OCI-LY1 (cell line): ENCODE results near the gene CITED2.

Experiments
- CTCF ChIP-seq: fragments of 200-600 bp; sonication (generic), shearing (Covaris generic); IDR thresholded peaks from 2 replicates; pipeline ENCODE4 v1.5.1; 2017; ENCODE audit warnings: mild to moderate bottlenecking, antibody characterized with exemption, low read length, moderate library complexity, mixed read lengths
- EZH2 ChIP-seq: fragments of 200-600 bp; sonication (generic), shearing (Covaris generic); IDR thresholded peaks from 2 replicates; pipeline ENCODE4 v1.8.0; 2017; ENCODE audit warnings: borderline replicate concordance, mixed run types, mild to moderate bottlenecking, antibody characterized with exemption, low read length, moderate library complexity, mixed read lengths

GRCh38 chr6:139368661-139369060 is 5.8 kb downstream of the CITED2 start:
- TF ChIP-seq CTCF (no peak), EZH2 (no peak)
